Activated naive CD8-positive, alpha-beta T cell treated with anti-CD3 and anti-CD28 coated beads for 36 hours (primary cell): ENCODE measurements around the gene CERKL. TPM values are rescaled to one million over a fixed set of nuclear protein-coding genes. Genes with fewer than 3 reads are reported as not detected.

Experiments
- DNase-seq: peaks from one replicate; pipeline ENCODE4 v3.0.0; 2021
- H3K27ac Mint-ChIP-seq: one replicate; pipeline ENCODE4 v1.8.0; 2022; ENCODE audit warnings: mild to moderate bottlenecking, moderate library complexity, mixed read lengths
- H3K27me3 Mint-ChIP-seq: one replicate; pipeline ENCODE4 v1.8.0; 2022; ENCODE audit warnings: mild to moderate bottlenecking, mixed read lengths
- H3K36me3 Mint-ChIP-seq: one replicate; pipeline ENCODE4 v1.8.0; 2021; ENCODE audit warnings: mild to moderate bottlenecking, mixed read lengths
- H3K4me1 Mint-ChIP-seq: one replicate; pipeline ENCODE4 v1.8.0; 2021; ENCODE audit warnings: mixed read lengths
- H3K4me3 Mint-ChIP-seq: one replicate; pipeline ENCODE4 v1.8.0; 2022; ENCODE audit warnings: mild to moderate bottlenecking, moderate library complexity, mixed read lengths
- H3K9me3 Mint-ChIP-seq: one replicate; pipeline ENCODE4 v1.8.0; 2022; ENCODE audit warnings: mixed read lengths
- total RNA-seq, 2 experiments: library from RNA; stranded (reverse); gene quantifications; one replicate each; pipeline ENCODE4 v1.2.3, GENCODE V29; 2021

Gene CERKL
- total RNA-seq, 2 experiments from 2014 or later = 0.06 TPM

GRCh38 chr2:181621779-181622490, 35.0 kb downstream of the CERKL start:
- Mint-ChIP-seq H3K4me1 (no peaks in the 10 kb centered on the region), H3K27ac (no peak overlapping the region), H3K4me3 (no peak overlapping the region), H3K9me3 (no peaks in the 10 kb centered on the region), H3K27me3 (peaks cover 16% of the 10 kb centered on the region), H3K36me3 (no peaks in the 10 kb centered on the region)
- no peak for DNase-seq

- H3K27ac Mint-ChIP-seq = no peak overlapping the region
- no peaks in the 10 kb centered on the region for H3K9me3 Mint-ChIP-seq
- no peaks in the 10 kb centered on the region for H3K4me1 Mint-ChIP-seq
- DNase-seq = no peak
- peaks cover 7% of the 10 kb centered on the region for H3K27me3 Mint-ChIP-seq
- H3K36me3 Mint-ChIP-seq = no peaks in the 10 kb centered on the region
- H3K4me3 Mint-ChIP-seq = no peak overlapping the region
These were observed 37.4 kb downstream of the CERKL start for GRCh38 chr2:181619516-181619915.

GRCh38 chr2:181616715-181617114, 40.2 kb downstream of the CERKL start:
- Mint-ChIP-seq H3K4me3 (no peak overlapping the region), H3K36me3 (no peaks in the 10 kb centered on the region), H3K27ac (no peak overlapping the region), H3K9me3 (no peaks in the 10 kb centered on the region), H3K4me1 (peaks cover 2% of the 10 kb centered on the region), H3K27me3 (peaks cover 6% of the 10 kb centered on the region)
- no peak for DNase-seq

GRCh38 chr2:181614874-181615638, 41.8 kb downstream of the CERKL start:
- Mint-ChIP-seq H3K9me3 (no peaks in the 10 kb centered on the region), H3K4me1 (peaks cover 2% of the 10 kb centered on the region), H3K4me3 (no peak overlapping the region), H3K27me3 (peaks cover 3% of the 10 kb centered on the region), H3K36me3 (no peaks in the 10 kb centered on the region), H3K27ac (no peak overlapping the region)
- no peak for DNase-seq

GRCh38 chr2:181613241-181613640, 43.7 kb downstream of the CERKL start:
- no peaks in the 10 kb centered on the region for H3K36me3 Mint-ChIP-seq
- no peaks in the 10 kb centered on the region for H3K27me3 Mint-ChIP-seq
- H3K27ac Mint-ChIP-seq = no peak overlapping the region
- DNase-seq = no peak
- H3K4me3 Mint-ChIP-seq = no peak overlapping the region
- H3K9me3 Mint-ChIP-seq = no peaks in the 10 kb centered on the region
- peaks cover 7% of the 10 kb centered on the region for H3K4me1 Mint-ChIP-seq

GRCh38 chr2:181607629-181608590, 49.0 kb downstream of the CERKL start:
- Mint-ChIP-seq H3K4me1 (peaks cover 13% of the 10 kb centered on the region), H3K27me3 (no peaks in the 10 kb centered on the region), H3K4me3 (peak overlapping the region; percentile 5), H3K27ac (peak overlapping the region; percentile 66), H3K9me3 (peaks cover 6% of the 10 kb centered on the region), H3K36me3 (peaks cover 5% of the 10 kb centered on the region)
- DNase-seq = no peak

GRCh38 chr2:181605889-181606837, 50.7 kb downstream of the CERKL start:
- Mint-ChIP-seq H3K9me3 (peaks cover 6% of the 10 kb centered on the region), H3K27me3 (no peaks in the 10 kb centered on the region), H3K4me3 (no peak overlapping the region), H3K27ac (no peak overlapping the region), H3K36me3 (peaks cover 5% of the 10 kb centered on the region), H3K4me1 (peaks cover 13% of the 10 kb centered on the region)
- DNase-seq = no peak

- DNase-seq = no peak
- Mint-ChIP-seq H3K36me3 (peaks cover 5% of the 10 kb centered on the region), H3K27me3 (no peaks in the 10 kb centered on the region), H3K4me1 (peaks cover 4% of the 10 kb centered on the region), H3K9me3 (peaks cover 8% of the 10 kb centered on the region), H3K4me3 (no peak overlapping the region), H3K27ac (no peak overlapping the region)
These were observed 54.9 kb downstream of the CERKL start for GRCh38 chr2:181602017-181602416.

GRCh38 chr2:181596556-181596955, 60.3 kb downstream of the CERKL start:
- no peaks in the 10 kb centered on the region for H3K27me3 Mint-ChIP-seq
- H3K36me3 Mint-ChIP-seq = no peaks in the 10 kb centered on the region
- H3K4me3 Mint-ChIP-seq = no peak overlapping the region
- peaks cover 3% of the 10 kb centered on the region for H3K9me3 Mint-ChIP-seq
- no peak for DNase-seq
- H3K4me1 Mint-ChIP-seq = peaks cover 2% of the 10 kb centered on the region
- H3K27ac Mint-ChIP-seq = no peak overlapping the region

GRCh38 chr2:181594322-181594721, 62.6 kb downstream of the CERKL start:
- peaks cover 2% of the 10 kb centered on the region for H3K4me1 Mint-ChIP-seq
- H3K27me3 Mint-ChIP-seq = no peaks in the 10 kb centered on the region
- no peaks in the 10 kb centered on the region for H3K36me3 Mint-ChIP-seq
- no peak overlapping the region for H3K4me3 Mint-ChIP-seq
- DNase-seq = no peak
- H3K27ac Mint-ChIP-seq = no peak overlapping the region
- peaks cover 3% of the 10 kb centered on the region for H3K9me3 Mint-ChIP-seq

GRCh38 chr2:181589779-181590178, 67.1 kb downstream of the CERKL start:
- H3K4me3 Mint-ChIP-seq = no peak overlapping the region
- H3K27ac Mint-ChIP-seq = no peak overlapping the region
- no peaks in the 10 kb centered on the region for H3K9me3 Mint-ChIP-seq
- DNase-seq = no peak
- no peaks in the 10 kb centered on the region for H3K36me3 Mint-ChIP-seq
- peaks cover 6% of the 10 kb centered on the region for H3K27me3 Mint-ChIP-seq
- H3K4me1 Mint-ChIP-seq = peaks cover 17% of the 10 kb centered on the region

GRCh38 chr2:181588546-181588945, 68.4 kb downstream of the CERKL start:
- no peak for DNase-seq
- no peaks in the 10 kb centered on the region for H3K36me3 Mint-ChIP-seq
- H3K27ac Mint-ChIP-seq = no peak overlapping the region
- no peaks in the 10 kb centered on the region for H3K9me3 Mint-ChIP-seq
- peaks cover 9% of the 10 kb centered on the region for H3K27me3 Mint-ChIP-seq
- H3K4me1 Mint-ChIP-seq = peaks cover 15% of the 10 kb centered on the region
- no peak overlapping the region for H3K4me3 Mint-ChIP-seq

- DNase-seq = peak; percentile 10
- Mint-ChIP-seq H3K27me3 (peaks cover 12% of the 10 kb centered on the region), H3K4me1 (peaks cover 15% of the 10 kb centered on the region), H3K9me3 (no peaks in the 10 kb centered on the region), H3K36me3 (no peaks in the 10 kb centered on the region), H3K4me3 (no peak overlapping the region), H3K27ac (no peak overlapping the region)
These were observed 70.3 kb downstream of the CERKL start for GRCh38 chr2:181586569-181587081.

- Mint-ChIP-seq H3K4me1 (peaks cover 15% of the 10 kb centered on the region), H3K4me3 (no peak overlapping the region), H3K36me3 (no peaks in the 10 kb centered on the region), H3K27me3 (peaks cover 12% of the 10 kb centered on the region), H3K9me3 (no peaks in the 10 kb centered on the region), H3K27ac (no peak overlapping the region)
- DNase-seq = no peak
These were observed 71.2 kb downstream of the CERKL start for GRCh38 chr2:181585732-181586131.
